Adipose tissue (tissue), 3 donors: ENCODE measurements around the gene ZNF318. TPM values are rescaled to one million over a fixed set of nuclear protein-coding genes. Genes with fewer than 3 reads are reported as not detected.
"Not testable (repeated sequence)": the region's sequence is repeated elsewhere in the genome, so short reads cannot be mapped to it uniquely, and the experiment has no call there.

Experiments
- H3K27ac ChIP-seq: one replicate; pipeline ENCODE4 v1.5.1; 2013; ENCODE audit warnings: low read depth, low read length
- WGBS, 3 donors: extraction: QIAGEN DNeasy Blood & Tissue Kit; methylation state at CpG; one replicate each; pipeline ENCODE4 v1.1.7; 2013; 5-methylcytosine and 5-hydroxymethylcytosine counted together
- polyA plus RNA-seq, 3 donors: library from polyadenylated mRNA; stranded (reverse); fragments of 200-250 nt; gene quantifications; one replicate each; pipeline ENCODE4 v1.2.3, GENCODE V29; 2013
- donor health status: healthy with polysubstance abuse.
- donor health status: Bipolar disorder and iron deficiency.
- donor health status: healthy.

The ZNF318 gene
- polyA plus RNA-seq, 3 donors: 3.9 to 6.7 (median 5.2) TPM

DNA sequence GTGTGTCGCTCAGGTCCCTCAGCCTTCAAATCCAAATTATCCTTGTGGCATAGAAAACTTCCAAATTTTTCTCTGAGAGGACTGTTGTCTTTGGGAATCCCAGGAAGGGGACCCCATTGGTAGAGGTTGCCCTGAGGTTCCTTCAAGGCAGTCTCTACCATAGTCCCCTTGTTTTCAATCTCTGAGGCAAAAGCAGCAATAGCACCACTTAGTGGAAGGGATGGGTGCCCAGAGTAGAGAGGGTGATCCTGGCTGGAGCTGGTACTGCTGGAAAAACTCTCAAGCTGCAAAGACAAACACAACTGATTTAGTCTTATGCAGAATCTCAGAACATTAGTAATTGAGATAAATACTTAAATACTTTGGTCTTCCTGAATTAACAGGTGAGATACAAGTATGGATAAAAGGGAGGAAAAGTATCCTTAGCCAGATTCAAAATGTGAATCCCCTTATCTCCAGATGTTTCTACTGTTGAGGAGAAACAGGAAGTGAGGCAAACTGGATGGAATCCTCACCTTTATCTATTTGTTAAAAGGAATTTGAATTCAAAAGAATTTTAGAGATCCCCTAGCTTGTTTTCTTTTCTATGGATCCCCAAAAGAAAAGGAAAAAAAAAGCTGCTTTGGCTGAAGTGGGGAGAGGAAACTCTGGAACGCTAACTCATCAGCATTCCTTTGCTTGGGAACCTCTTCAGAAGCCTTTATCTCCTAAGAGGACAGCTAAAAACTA, 13.4 kb downstream of the ZNF318 start:
- H3K27ac ChIP-seq: no peak overlapping the region
- 80 to 93% (median 92%) methylated on average over 2 of the region's 2 CpGs for WGBS, 3 donors

DNA sequence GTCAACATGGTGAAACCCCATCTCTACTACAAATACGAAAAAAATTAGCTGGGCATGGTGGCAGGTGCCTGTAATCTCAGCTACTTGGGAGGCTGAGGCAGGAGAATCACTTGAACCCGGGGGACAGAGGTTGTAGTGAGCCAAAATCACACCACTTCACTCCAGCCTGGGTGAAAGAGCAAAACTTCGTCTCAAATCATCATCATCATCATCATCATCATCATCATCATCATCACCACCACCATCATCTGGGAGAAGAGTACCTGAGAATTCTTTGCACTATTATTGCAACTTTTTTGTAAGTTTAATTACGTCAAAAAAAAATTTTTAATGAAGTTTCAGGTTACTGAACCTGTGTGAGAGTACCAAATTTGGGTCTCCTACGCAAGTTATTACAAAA, 17.5 kb downstream of the ZNF318 start:
- WGBS, 3 donors: 89 to 98% (median 94%) methylated on average over 5 of the region's 5 CpGs
- H3K27ac ChIP-seq: not testable (repeated sequence)

GRCh38 chr6:43347444-43347843, 22.0 kb downstream of the ZNF318 start:
- no peak overlapping the region for H3K27ac ChIP-seq
- 89 to 94% (median 91%) methylated on average over 3 of the region's 3 CpGs for WGBS, 3 donors

- no peak overlapping the region for H3K27ac ChIP-seq
- 64 to 85% (median 84%) methylated on average over 3 of the region's 3 CpGs for WGBS, 3 donors
These were observed 22.4 kb downstream of the ZNF318 start for GRCh38 chr6:43347021-43347420.

DNA sequence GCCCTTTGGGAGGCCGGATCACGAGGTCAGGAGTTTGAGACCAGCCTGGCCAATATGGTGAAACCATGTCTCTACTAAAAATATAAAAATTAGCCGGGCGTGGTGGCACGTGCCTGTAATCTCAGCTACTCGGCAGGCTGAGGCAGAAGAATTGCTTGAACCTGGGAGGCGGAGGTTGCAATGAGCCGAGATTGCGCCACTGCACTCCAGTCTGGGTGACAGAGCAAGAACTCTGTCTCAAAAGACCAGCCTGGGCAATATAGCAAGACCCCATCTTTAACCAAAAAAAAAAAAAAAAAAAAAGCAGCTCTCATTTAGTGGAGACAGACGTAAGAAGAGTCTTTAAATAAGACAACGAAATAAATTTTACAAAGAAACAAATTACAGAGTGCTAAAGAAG, 23.2 kb downstream of the ZNF318 start:
- WGBS, 3 donors: 90 to 97% (median 96%) methylated on average over 11 of the region's 11 CpGs

DNA sequence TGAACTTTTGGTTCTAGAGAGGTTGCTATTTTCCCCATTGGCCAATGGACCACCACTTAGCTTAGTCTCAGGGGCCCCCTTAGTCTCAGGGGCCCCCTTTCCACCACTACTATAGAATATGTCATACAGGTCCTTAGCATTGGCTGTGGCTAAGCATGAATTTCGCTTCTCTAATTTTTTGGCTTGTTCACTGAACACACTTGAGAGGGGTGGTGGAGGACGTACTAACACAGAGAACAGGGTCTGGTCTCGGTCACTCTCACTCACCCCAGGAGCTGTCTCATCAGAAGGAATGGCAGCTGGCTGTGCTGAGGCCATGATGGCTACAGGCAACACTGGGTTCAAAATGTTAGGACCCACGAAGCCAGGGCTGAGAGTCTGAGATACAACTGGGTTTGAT, 30.3 kb downstream of the ZNF318 start:
- H3K27ac ChIP-seq: no peak overlapping the region
- 96 to 98% (median 97%) methylated on average over 4 of the region's 4 CpGs for WGBS, 3 donors

More for the DNA sequence above, 23.2 kb downstream of the ZNF318 start:
- H3K27ac ChIP-seq: not testable (repeated sequence)

DNA sequence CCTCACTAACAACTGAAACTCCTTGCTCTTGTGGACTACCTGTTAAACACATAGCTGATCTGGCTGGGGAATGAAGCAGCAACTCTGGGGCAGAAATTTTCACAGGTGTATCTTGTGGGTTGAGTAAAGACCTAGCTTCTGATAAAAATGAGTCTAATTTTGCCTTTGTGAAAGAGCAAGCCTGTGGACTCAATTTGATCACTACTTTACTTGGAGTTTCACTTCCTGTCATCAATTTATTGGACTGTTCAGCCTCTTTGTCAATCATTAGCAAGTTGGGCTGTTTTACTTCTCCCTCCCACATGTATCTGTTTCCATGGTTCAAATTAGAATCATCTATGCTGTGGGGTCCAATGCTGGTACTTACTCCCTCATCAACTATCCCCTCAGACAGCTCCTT, 31.2 kb downstream of the ZNF318 start:
- no peak overlapping the region for H3K27ac ChIP-seq

- H3K27ac ChIP-seq: no peak overlapping the region
- WGBS, 3 donors: 58 to 74% (median 61%) methylated on average over 3 of the region's 3 CpGs
These were observed 33.1 kb downstream of the ZNF318 start for GRCh38 chr6:43336382-43336781.

GRCh38 chr6:43335469-43335868, 34.0 kb downstream of the ZNF318 start:
- H3K27ac ChIP-seq: no peak overlapping the region
- WGBS, 3 donors: 53 to 89% (median 88%) methylated on average over 3 of the region's 3 CpGs

- H3K27ac ChIP-seq: no peak overlapping the region
- 19 to 38% (median 35%) methylated on average over 2 of the region's 2 CpGs for WGBS, 3 donors
These were observed 34.9 kb downstream of the ZNF318 start for GRCh38 chr6:43334466-43335095.

DNA sequence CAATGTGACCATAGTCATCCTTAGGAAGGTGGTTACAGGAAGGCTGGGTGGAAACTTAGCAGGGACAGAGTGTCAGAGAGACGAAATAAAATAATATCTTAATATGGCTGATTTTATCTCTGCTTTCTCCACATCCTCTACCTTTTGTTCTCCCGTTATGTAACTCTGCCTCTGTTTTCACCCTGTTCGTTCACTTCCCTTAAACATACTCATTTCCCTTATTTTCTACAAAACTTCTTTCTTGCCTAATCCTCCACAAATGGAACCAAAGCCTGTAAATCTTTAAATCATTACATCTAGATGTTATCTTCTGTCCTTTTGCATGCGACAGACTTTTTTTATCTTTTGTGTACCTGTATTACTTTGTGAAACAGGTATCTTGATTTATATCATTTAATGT, 37.6 kb downstream of the ZNF318 start:
- WGBS, 3 donors: 41 to 64% (median 49%) methylated on average over 4 of the region's 4 CpGs
- H3K27ac ChIP-seq: no peak overlapping the region

GRCh38 chr6:43331470-43331869, 38.0 kb downstream of the ZNF318 start:
- 52 to 83% (median 58%) methylated on average over 1 of the region's 1 CpG for WGBS, 3 donors
- no peak overlapping the region for H3K27ac ChIP-seq

DNA sequence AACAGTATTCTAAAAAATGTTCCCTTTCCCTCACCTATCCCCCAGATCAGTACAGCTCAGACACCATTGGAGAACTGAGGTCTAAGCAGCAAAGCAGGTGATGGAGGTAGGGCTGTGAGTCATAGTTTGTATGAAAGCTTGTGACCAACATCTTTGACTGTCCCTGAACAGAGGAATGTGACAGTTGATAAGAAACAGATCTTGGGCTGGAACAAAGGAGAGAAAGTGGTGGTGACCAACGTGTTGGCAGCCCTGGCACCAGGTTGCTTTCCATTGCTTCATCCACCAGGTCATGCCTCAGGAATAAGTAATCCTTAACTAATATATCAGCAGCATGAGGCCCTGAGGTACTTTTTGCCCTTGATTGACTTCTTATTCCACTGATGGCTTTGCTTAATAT, 40.9 kb downstream of the ZNF318 start:
- H3K27ac ChIP-seq: no peak overlapping the region
- WGBS, 3 donors: 18 to 81% (median 63%) methylated on average over 1 of the region's 1 CpG

DNA sequence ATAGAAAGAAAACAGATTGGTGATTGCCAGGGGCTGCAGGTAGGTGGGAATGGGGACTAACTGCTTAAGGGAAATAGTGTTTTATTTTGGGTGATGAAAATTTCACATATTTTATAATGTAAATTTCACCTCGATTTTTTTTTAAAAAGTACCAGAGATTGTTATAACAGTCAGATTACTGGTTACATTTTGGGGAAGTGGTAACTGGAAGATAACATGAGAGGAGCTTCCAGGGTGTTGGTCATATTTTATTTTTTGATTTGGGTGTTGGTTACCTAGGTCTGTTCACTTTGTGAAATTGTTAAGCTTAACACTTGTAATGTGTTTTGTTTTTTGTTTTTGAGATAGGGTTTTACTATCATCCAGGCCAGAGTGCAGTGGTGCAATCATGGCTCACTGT, 43.6 kb downstream of the ZNF318 start:
- H3K27ac ChIP-seq: no peak overlapping the region
- WGBS, 3 donors: 49 to 77% (median 73%) methylated on average over 1 of the region's 1 CpG

DNA sequence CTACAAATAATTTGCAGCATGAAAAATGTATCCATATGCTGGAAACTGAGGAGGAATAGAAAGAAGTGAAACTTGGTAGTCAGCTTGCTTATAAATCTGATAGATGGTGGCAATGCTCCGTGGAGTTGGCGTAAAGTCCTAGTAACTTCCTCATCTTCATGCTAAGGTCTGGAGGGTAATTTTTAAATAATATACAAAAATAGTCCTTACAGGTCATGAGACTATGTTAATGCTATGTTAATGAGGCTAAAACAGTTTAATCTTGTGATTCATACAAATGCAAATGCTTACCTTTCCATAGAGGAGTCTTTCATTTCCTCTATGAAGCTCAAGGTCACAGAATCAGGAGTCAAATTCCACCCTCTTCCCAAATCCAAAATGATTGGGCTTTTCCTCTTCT, 51.4 kb downstream of the ZNF318 start:
- WGBS, 3 donors: 85 to 95% (median 92%) methylated on average over 2 of the region's 2 CpGs
- H3K27ac ChIP-seq: no peak overlapping the region

DNA sequence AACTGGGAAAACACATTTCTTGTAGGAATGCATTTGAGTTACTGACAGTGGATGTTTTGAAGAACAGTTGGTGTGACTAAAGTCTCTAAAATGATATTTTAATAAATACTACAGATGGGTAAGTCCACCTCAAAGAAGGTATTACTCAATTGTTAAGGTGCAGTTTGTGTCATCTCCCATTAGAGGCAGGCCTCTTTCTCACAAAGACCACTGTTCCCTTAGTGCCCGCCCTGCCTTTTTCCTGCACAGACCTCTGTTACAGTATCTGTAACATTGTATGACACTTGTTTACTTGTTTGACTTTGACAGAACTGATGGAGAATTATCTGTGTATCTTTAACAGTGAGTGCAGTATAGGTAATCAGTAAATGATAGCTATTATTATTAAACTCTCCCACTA, 55.6 kb downstream of the ZNF318 start:
- H3K27ac ChIP-seq: no peak overlapping the region
- 84 to 95% (median 85%) methylated on average over 1 of the region's 1 CpG for WGBS, 3 donors

GRCh38 chr6:43311666-43312065, 57.8 kb downstream of the ZNF318 start:
- H3K27ac ChIP-seq: no peak overlapping the region
- 48 to 85% (median 75%) methylated on average over 3 of the region's 3 CpGs for WGBS, 3 donors

DNA sequence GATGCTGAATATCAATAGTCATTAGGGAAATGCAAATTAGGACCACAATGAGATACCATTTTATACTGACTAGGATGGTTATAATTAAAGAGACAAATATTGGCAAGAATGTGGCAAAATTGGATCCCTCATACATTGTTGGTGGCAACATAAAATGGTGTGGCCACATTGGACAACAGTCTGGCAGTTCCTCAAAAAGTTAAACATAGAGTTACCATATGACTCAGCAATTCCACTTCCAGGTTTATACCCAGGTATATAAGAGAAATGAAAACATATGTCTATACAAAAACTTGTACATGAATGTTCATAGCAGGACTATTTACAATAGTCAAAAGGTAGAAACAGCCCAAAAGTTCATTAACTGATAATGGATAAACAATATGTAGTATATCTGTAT, 58.8 kb downstream of the ZNF318 start:
- H3K27ac ChIP-seq: no peak overlapping the region

GRCh38 chr6:43310134-43310533, 59.3 kb downstream of the ZNF318 start:
- H3K27ac ChIP-seq: no peak overlapping the region
- WGBS, 3 donors: 94 to 95% (median 94%) methylated on average over 2 of the region's 2 CpGs

DNA sequence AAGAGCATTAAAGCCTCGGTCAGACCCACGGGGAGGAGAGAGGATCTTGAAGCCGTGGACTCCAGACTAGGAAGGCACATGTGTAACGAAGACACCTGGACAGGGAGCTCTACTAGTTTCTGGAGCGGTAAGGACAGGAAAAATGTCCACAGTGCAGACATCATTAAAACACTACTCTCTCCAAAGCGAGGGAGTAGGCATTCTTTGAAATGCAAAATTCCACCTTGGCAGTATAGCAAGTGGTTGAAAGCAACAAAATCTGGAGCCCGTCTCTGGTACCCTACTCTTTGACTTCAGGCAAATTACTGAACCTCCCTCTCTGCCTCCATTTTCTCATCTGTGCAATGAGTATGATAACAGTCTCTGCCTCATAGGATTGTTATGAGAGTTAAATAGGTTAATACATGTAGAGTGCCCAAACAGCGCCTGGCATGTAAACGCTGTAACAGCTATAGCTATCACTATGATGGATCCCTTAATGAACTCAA, 60.4 kb downstream of the ZNF318 start:
- WGBS, 3 donors: 37 to 38% (median 38%) methylated on average over 9 of the region's 9 CpGs
- no peak overlapping the region for H3K27ac ChIP-seq
